Endothelial cell of umbilical vein (primary cell): Measurements from ENCODE around the gene ESYT2. TPM values are rescaled to one million over a fixed set of nuclear protein-coding genes. Genes with fewer than 3 reads are reported as not detected.
A peak's percentile ranks its signal among the peaks of the same experiment; 100 is the strongest.

Source experiments
- BruUV-seq: library from RNA; stranded (reverse); fragments of 400-500 nt; replicated peaks from 2 replicates; lab custom pipeline; 2021; lab: Mats Ljungman, UMichigan
- CTCF ChIA-PET: fragments of 300-600, 350-600 bp; sonication (Branson Sonifier 250); formaldehyde crosslinking; loops from one replicate; lab custom pipeline; 2021; ENCODE audit warnings: antibody characterized with exemption, inconsistent platforms; lab: Charles Lee
- POLR2A ChIA-PET: fragments of 300-600, 350-600 bp; sonication (Branson Sonifier 250); formaldehyde crosslinking; loops from one replicate; lab custom pipeline; 2021; ENCODE audit warnings: antibody characterized with exemption, inconsistent platforms; lab: Charles Lee
- DNase-seq: peaks from one replicate; pipeline ENCODE4 v3.0.0-alpha.2; 2011; ENCODE audit warnings: low read depth, low spot score
- FAIRE-seq: peaks from 2 replicates; lab custom pipeline; 2011; peaks lifted over from hg19 to GRCh38; lab: Jason Lieb, UNC
- H2AFZ ChIP-seq: 2 replicates; pipeline ENCODE4 v1.6.0; 2012; ENCODE audit warnings: low read depth, low read length, control low read depth, inconsistent platforms
- H3K27ac ChIP-seq: 2 replicates; pipeline ENCODE4 v1.5.1; 2011; ENCODE audit warnings: low read depth, mild to moderate bottlenecking, control low read depth, low read length, moderate library complexity; ENCODE audit not compliant: insufficient read depth
- H3K27me3 ChIP-seq, 2 experiments: 2 replicates each; pipeline versions ENCODE4 v1.6.0 to v1.6.1; 2011; ENCODE audit warnings: low read length in 2 of 2, mixed read lengths in 1 of 2; ENCODE audit not compliant: control insufficient read depth in 2 of 2, insufficient read depth in 2 of 2
- H3K36me3 ChIP-seq, 2 experiments: 2 replicates in 1 of 2; 3 replicates in 1 of 2; pipeline ENCODE4 v1.5.1; 2011; ENCODE audit warnings: low read length in 2 of 2, mild to moderate bottlenecking in 1 of 2, moderate library complexity in 1 of 2; ENCODE audit not compliant: control insufficient read depth in 2 of 2, insufficient read depth in 2 of 2; ENCODE audit errors: extremely low read depth in 1 of 2
- H3K4me1 ChIP-seq: 3 replicates; pipeline ENCODE4 v1.5.1; 2011; ENCODE audit warnings: mild to moderate bottlenecking, low read length; ENCODE audit not compliant: control insufficient read depth, insufficient read depth; ENCODE audit errors: extremely low read depth
- H3K4me2 ChIP-seq: 2 replicates; pipeline ENCODE4 v1.6.1; 2011; ENCODE audit warnings: low read length, control low read depth, mixed read lengths; ENCODE audit not compliant: insufficient read depth
- H3K4me3 ChIP-seq, 3 experiments: fragments of 200-600 bp in 1 of 3; sonication (generic), shearing (Covaris generic) in 1 of 3; replicated peaks in 1 of 3; 2 replicates each; pipeline ENCODE4 v1.5.1; 2011 to 2016; ENCODE audit warnings: control low read depth in 3 of 3, low read length in 3 of 3, mild to moderate bottlenecking in 2 of 3, inconsistent platforms in 1 of 3, low read depth in 1 of 3, moderate library complexity in 1 of 3; ENCODE audit not compliant: insufficient read depth in 1 of 3
- H3K79me2 ChIP-seq: 2 replicates; pipeline ENCODE4 v1.6.0; 2012; ENCODE audit warnings: low read length, inconsistent platforms; ENCODE audit not compliant: control insufficient read depth, insufficient read depth
- H3K9ac ChIP-seq: replicated peaks from 2 replicates; pipeline ENCODE3; 2011; ENCODE audit warnings: low read length, control low read depth; ENCODE audit not compliant: insufficient read depth; ENCODE audit errors: extremely low read depth
- H3K9me1 ChIP-seq: replicated peaks from 3 replicates; pipeline ENCODE4 v1.6.0; 2011; ENCODE audit warnings: mild to moderate bottlenecking, low read length; ENCODE audit not compliant: control insufficient read depth, insufficient read depth; ENCODE audit errors: extremely low read depth
- H3K9me3 ChIP-seq: replicated peaks from 2 replicates; pipeline ENCODE4 v1.5.1; 2012; ENCODE audit warnings: low read length, inconsistent platforms; ENCODE audit not compliant: control insufficient read depth, insufficient read depth
- H4K20me1 ChIP-seq: replicated peaks from 2 replicates; pipeline ENCODE3; 2011; ENCODE audit warnings: mild to moderate bottlenecking, low read length; ENCODE audit not compliant: control insufficient read depth, insufficient read depth; ENCODE audit errors: extremely low read depth
- CTCF ChIP-seq, 2 donors: IDR thresholded peaks; 1 replicate in 1 of 2; 2 replicates in 1 of 2; pipeline ENCODE4 v1.5.1; 2011; ENCODE audit warnings: low read length in 2 of 2, mild to moderate bottlenecking in 2 of 2, moderate library complexity in 2 of 2, control low read depth in 1 of 2, inconsistent platforms in 1 of 2, low read depth in 1 of 2; ENCODE audit not compliant: insufficient read depth in 1 of 2; ENCODE audit errors: extremely low read depth in 1 of 2
- EZH2 ChIP-seq: IDR thresholded peaks from 2 replicates; pipeline ENCODE4 v1.6.1; 2012; ENCODE audit warnings: borderline replicate concordance, low read depth, mild to moderate bottlenecking, moderate library complexity, low read length, inconsistent platforms; ENCODE audit not compliant: severe bottlenecking
- FOS ChIP-seq: IDR thresholded peaks from 2 replicates; pipeline ENCODE4 v1.6.1; 2011; ENCODE audit warnings: mild to moderate bottlenecking, low read length, moderate library complexity, borderline replicate concordance; ENCODE audit not compliant: insufficient read depth
- GATA2 ChIP-seq: IDR thresholded peaks from 2 replicates; pipeline ENCODE4 v1.7.0; 2011; ENCODE audit warnings: low read depth, mild to moderate bottlenecking, moderate library complexity, mixed read lengths, low read length; ENCODE audit not compliant: insufficient read length, insufficient read depth
- JUN ChIP-seq: IDR thresholded peaks from 2 replicates; pipeline ENCODE4 v1.6.1; 2011; ENCODE audit warnings: borderline replicate concordance, low read depth; ENCODE audit not compliant: insufficient read length, insufficient read depth
- MAX ChIP-seq: IDR thresholded peaks from 2 replicates; pipeline ENCODE4 v1.6.1; 2011; ENCODE audit not compliant: insufficient read depth, insufficient read length
- MYC ChIP-seq: IDR thresholded peaks from one replicate; pipeline ENCODE4 v1.6.1; 2011; ENCODE audit warnings: mild to moderate bottlenecking, low read depth, low read length
- POLR2A ChIP-seq: IDR thresholded peaks from 2 replicates; pipeline ENCODE4 v1.6.1; 2012; ENCODE audit warnings: low read depth, mild to moderate bottlenecking, control low read depth, low read length
- POLR2AphosphoS5 ChIP-seq: IDR thresholded peaks from 2 replicates; pipeline ENCODE4 v1.6.1; 2012; ENCODE audit warnings: low read depth, mild to moderate bottlenecking, control low read depth, low read length, moderate library complexity; ENCODE audit not compliant: insufficient read depth
- dilution Hi-C: fragments of 300-500 bp; cut with MboI; formaldehyde crosslinking; loops from one replicate; pipeline ENCODE4 v1.15.0; 2019; ENCODE audit warnings: low sequenced_read_pairs; ENCODE audit not compliant: extremely low pct_ligation_motif_present
- intact Hi-C: fragments of 100-400 bp; cut with micrococcal nuclease; formaldehyde crosslinking; loops from one replicate; pipeline ENCODE4 v1.10.0; 2022
- polyA plus RNA-seq, 4 experiments: library from polyadenylated mRNA; depleted of rRNA in 3 of 4; stranded (reverse) in 3 of 4; unstranded in 1 of 4; fragments of >200 nt; gene quantifications; 2 replicates each; pipeline versions ENCODE4 v1.2.1 to v1.2.3, GENCODE V29; 2011 to 2012; ENCODE audit warnings: missing spikeins in 1 of 4
- total RNA-seq: library from RNA; stranded (reverse); gene quantifications from 2 replicates; pipeline ENCODE4 v1.2.3, GENCODE V29; 2021

The ESYT2 gene
- total and polyA plus RNA-seq, 2 donors (not counting 3 experiments of a cell fraction or from before 2014, with no cell fraction given): 18.8 to 46.6 TPM

DNA sequence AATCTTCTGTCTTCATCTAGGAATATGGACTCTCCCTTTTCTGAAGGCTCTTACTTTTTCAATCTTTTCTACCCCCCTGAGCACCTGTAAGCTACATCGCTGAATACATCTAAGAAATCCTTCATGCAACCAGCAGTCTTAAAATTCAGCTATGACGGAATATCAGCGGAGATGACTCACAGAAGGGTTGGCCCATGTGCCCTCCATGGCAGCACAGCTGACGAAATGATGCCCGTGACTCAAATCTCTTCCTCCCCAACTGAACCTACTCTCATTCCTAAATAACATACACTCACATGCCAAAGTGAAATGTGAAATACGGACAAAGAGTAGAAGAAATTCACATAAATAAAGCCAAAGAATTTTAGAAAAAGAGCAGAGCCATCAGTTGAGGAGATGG is 94.4 kb downstream of the ESYT2 start:
- intact Hi-C loops (loop anchor here (1.0 kb wide), 1 partner anchor 127 kb away; no protein-coding TSS in a partner anchor), dilution Hi-C loops (no loop called here)
- H3K4me3 ChIP-seq: no peak overlapping the region
- H3K4me1 ChIP-seq: peaks cover 8% of the 10 kb centered on the region
- H3K79me2 ChIP-seq: no peaks in the 10 kb centered on the region
- TF ChIP-seq EZH2 (no peak), JUN (peak; percentile 56)
- POLR2A ChIA-PET: no interaction called here
- H4K20me1 ChIP-seq: no peaks in the 10 kb centered on the region
- no peak overlapping the region for H3K4me2 ChIP-seq
- H3K36me3 ChIP-seq: peaks cover 3 to 10% of the 10 kb centered on the region in 2 experiments
- H3K9ac ChIP-seq: no peak overlapping the region
- no peaks in the 10 kb centered on the region for H3K9me1 ChIP-seq
- H3K27ac ChIP-seq: peak overlapping the region; percentile 49
- FAIRE-seq (peak; percentile 63), DNase-seq (peak; percentile 33)
- BruUV-seq: no TSS peak
- no peak overlapping the region for H2AFZ ChIP-seq
- H3K27me3 ChIP-seq: no peaks in the 10 kb centered on the region
- CTCF ChIA-PET: interaction anchor here (0.9 kb wide), 2 partner anchors 39 to 242 kb away, joined by 4 read pairs; no protein-coding TSS in a partner anchor
- H3K9me3 ChIP-seq: no peaks in the 10 kb centered on the region

DNA sequence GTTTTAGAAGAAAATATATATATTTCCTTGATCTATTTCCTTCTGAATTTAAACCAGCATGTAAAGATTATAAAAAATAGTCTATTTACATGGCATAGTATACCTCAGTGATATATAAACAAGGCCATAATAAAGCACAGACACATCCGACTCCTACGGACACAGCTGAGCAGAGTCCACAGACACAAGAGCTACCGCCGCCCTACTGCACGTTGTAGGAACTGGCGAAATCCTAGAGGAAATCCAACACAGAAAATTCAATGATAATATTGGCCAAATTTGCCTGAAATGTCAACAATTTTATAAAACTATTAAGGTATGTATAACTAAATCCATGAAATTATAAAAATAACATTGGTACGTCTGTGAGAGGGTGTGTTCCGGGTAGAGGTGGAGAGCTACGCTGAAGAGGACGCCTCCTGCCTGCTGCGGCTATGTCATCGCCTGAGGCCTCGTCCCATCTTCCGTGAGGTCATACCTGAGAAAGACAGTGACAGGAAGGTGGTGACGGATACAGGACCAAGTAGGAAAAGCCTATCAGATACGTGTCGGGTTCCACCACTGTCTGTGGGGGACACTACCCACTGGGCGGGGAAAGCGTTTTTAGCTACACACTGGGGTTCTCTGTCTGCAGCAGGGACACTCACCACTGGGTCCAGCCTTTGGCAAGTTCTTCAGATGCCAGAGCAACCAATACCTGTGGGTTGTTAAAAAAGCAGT is 95.4 kb downstream of the ESYT2 start:
- H3K4me2 ChIP-seq: no peak overlapping the region
- H3K79me2 ChIP-seq: no peaks in the 10 kb centered on the region
- no TSS peak for BruUV-seq
- H3K4me3 ChIP-seq: no peak overlapping the region
- H3K27me3 ChIP-seq: no peaks in the 10 kb centered on the region
- H2AFZ ChIP-seq: no peak overlapping the region
- FAIRE-seq (no peak), DNase-seq (no peak)
- H3K36me3 ChIP-seq: peaks cover 3 to 10% of the 10 kb centered on the region in 2 experiments
- H3K9me1 ChIP-seq: no peaks in the 10 kb centered on the region
- TF ChIP-seq FOS (no peak), POLR2A (no peak), CTCF (IDR thresholded peaks at IDR 0.05; ENCODE audit: extremely low read depth in 1 of 2, insufficient read depth in 1 of 2, low read depth in 1 of 2, low read length in 2 of 2) (no peak), JUN (no peak), GATA2 (no peak), MYC (no peak), POLR2AphosphoS5 (no peak), MAX (no peak), EZH2 (no peak)
- intact Hi-C loops (no loop called here), dilution Hi-C loops (no loop called here)
- H4K20me1 ChIP-seq: no peaks in the 10 kb centered on the region
- POLR2A ChIA-PET: no interaction called here
- H3K9me3 ChIP-seq: no peaks in the 10 kb centered on the region
- CTCF ChIA-PET: interaction anchor here (1.3 kb wide), 1 partner anchor 243 kb away, joined by 4 read pairs; no protein-coding TSS in a partner anchor
- no peak overlapping the region for H3K9ac ChIP-seq
- H3K4me1 ChIP-seq: peaks cover 3% of the 10 kb centered on the region
- H3K27ac ChIP-seq: no peak overlapping the region
